ENCODE results near the gene TRIML1.

TRIML1 gene

DNA sequence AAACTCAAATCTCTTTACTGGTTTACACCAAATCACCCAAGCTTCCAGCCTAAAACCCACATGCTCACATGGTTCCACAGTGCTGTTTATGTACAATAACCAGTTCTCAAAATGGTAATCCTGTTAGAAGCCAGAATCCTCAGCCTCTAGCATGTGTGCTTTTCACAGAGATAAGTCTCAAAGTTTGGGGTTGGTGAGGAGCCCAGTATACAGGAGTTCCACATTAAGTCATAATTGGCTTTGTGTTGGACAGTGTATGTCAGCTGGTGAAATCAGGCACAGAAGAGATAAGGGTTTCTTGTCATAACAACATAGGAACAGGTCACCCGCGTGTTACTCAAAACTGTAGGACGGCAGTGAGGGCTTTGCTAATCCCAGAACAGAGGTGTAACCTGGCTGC, at the start of gene TRIML1:
TSS of gene TRIML1 (plus strand) at position 301 of the 400 bp plus-strand sequence. CDS start 118 bp downstream, outside the sequence.
- POLR2A ChIA-PET = no interaction called here
- Histone ChIP-seq H3K9me3 (ENCODE audit: control insufficient read depth, insufficient read depth, low read depth, low read length) (no peaks in the 10 kb centered on the region), H3K27ac (ENCODE audit: extremely low read depth, low read depth, low read length) (no peak within 1 kb of the TSS), H3K36me3 (ENCODE audit: control insufficient read depth in 2 of 2, insufficient read depth in 1 of 2, low read length in 2 of 2) (no peaks in the 10 kb centered on the region), H3K4me3 (ENCODE audit: low read depth, low read length) (no peak within 1 kb of the TSS), H3K4me1 (ENCODE audit: control insufficient read depth, insufficient read depth, low read length) (no peaks in the 10 kb centered on the region)
- TF ChIP-seq, protein P1, sequence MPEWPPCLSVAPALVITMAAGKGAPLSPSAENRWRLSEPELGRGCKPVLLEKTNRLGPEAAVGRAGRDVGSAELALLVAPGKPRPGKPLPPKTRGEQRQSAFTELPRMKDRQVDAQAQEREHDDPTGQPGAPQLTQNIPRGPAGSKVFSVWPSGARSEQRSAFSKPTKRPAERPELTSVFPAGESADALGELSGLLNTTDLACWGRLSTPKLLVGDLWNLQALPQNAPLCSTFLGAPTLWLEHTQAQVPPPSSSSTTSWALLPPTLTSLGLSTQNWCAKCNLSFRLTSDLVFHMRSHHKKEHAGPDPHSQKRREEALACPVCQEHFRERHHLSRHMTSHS (tag by site-specific recombination; IDR thresholded peaks at IDR 0.05) = no peak
- no peak for TF ChIP-seq ZFP3 (tag by site-specific recombination; IDR thresholded peaks at IDR 0.05; ENCODE audit: low read depth)
- no peak for TF ChIP-seq BCL11B (tag by site-specific recombination; IDR thresholded peaks at IDR 0.05; ENCODE audit: low read depth)
- no peak for TF ChIP-seq ZNF596 (tag by site-specific recombination; IDR thresholded peaks at IDR 0.05)
- no peak for TF ChIP-seq ZNF561 (tag by site-specific recombination; IDR thresholded peaks at IDR 0.05; ENCODE audit: borderline replicate concordance)
- TF ChIP-seq ZNF214 (tag by site-specific recombination; IDR thresholded peaks at IDR 0.05; ENCODE audit: borderline replicate concordance) = no peak
- no peak for TF ChIP-seq ZNF48 (tag by site-specific recombination; IDR thresholded peaks at IDR 0.05)
- TF ChIP-seq MYNN (tag by site-specific recombination; IDR thresholded peaks at IDR 0.05; ENCODE audit: borderline replicate concordance) = no peak
- no peak for TF ChIP-seq WT1 (tag by site-specific recombination; IDR thresholded peaks at IDR 0.05)
- TF ChIP-seq ZNF202 (tag by site-specific recombination; IDR thresholded peaks at IDR 0.05; ENCODE audit: borderline replicate concordance) = no peak
- TF ChIP-seq ZNF529 (tag by site-specific recombination; IDR thresholded peaks at IDR 0.05; ENCODE audit: insufficient replicate concordance) = no peak
- no peak for TF ChIP-seq ZNF426 (tag by site-specific recombination; IDR thresholded peaks at IDR 0.05)
- TF ChIP-seq, protein P2, sequence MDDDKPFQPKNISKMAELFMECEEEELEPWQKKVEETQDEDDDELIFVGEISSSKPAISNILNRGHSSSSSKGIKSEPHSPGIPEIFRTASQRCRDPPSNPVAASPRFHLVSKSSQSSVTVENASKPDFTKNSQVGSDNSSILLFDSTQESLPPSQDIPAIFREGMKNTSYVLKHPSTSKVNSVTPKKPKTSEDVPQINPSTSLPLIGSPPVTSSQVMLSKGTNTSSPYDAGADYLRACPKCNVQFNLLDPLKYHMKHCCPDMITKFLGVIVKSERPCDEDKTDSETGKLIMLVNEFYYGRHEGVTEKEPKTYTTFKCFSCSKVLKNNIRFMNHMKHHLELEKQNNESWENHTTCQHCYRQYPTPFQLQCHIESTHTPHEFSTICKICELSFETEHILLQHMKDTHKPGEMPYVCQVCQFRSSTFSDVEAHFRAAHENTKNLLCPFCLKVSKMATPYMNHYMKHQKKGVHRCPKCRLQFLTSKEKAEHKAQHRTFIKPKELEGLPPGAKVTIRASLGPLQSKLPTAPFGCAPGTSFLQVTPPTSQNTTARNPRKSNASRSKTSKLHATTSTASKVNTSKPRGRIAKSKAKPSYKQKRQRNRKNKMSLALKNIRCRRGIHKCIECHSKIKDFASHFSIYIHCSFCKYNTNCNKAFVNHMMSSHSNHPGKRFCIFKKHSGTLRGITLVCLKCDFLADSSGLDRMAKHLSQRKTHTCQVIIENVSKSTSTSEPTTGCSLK (tag by site-specific recombination; IDR thresholded peaks at IDR 0.05) = no peak
- TF ChIP-seq GLI4 (tag by site-specific recombination; IDR thresholded peaks at IDR 0.05) = no peak
- TF ChIP-seq ZNF121 (tag by site-specific recombination; IDR thresholded peaks at IDR 0.05) = no peak
- CTCF ChIA-PET = interaction anchor here (0.6 kb wide), 1 partner anchor 158 kb away, joined by 4 read pairs; no protein-coding TSS in a partner anchor

GRCh38 chr4:188092824-188093223, 46.4 kb upstream of the TRIML1 start:
- POLR2A ChIA-PET = no interaction called here
- no peaks in the 10 kb centered on the region for H3K9me3 ChIP-seq (ENCODE audit: control insufficient read depth, insufficient read depth, low read depth, low read length)
- CTCF ChIA-PET = interaction anchor here (0.7 kb wide), 1 partner anchor 47 kb away, joined by 6 read pairs; no protein-coding TSS in a partner anchor
- H3K4me3 ChIP-seq (ENCODE audit: low read depth, low read length) = no peak overlapping the region
- H3K36me3 ChIP-seq (ENCODE audit: control insufficient read depth in 2 of 2, insufficient read depth in 1 of 2, low read length in 2 of 2) = no peaks in the 10 kb centered on the region
- TF ChIP-seq GLI2 (tag by site-specific recombination; IDR thresholded peaks at IDR 0.05; ENCODE audit: borderline replicate concordance, low read depth) (no peak), ZNF530 (tag by site-specific recombination; IDR thresholded peaks at IDR 0.05; ENCODE audit: low read depth) (no peak)
- TF ChIP-seq, protein P3, sequence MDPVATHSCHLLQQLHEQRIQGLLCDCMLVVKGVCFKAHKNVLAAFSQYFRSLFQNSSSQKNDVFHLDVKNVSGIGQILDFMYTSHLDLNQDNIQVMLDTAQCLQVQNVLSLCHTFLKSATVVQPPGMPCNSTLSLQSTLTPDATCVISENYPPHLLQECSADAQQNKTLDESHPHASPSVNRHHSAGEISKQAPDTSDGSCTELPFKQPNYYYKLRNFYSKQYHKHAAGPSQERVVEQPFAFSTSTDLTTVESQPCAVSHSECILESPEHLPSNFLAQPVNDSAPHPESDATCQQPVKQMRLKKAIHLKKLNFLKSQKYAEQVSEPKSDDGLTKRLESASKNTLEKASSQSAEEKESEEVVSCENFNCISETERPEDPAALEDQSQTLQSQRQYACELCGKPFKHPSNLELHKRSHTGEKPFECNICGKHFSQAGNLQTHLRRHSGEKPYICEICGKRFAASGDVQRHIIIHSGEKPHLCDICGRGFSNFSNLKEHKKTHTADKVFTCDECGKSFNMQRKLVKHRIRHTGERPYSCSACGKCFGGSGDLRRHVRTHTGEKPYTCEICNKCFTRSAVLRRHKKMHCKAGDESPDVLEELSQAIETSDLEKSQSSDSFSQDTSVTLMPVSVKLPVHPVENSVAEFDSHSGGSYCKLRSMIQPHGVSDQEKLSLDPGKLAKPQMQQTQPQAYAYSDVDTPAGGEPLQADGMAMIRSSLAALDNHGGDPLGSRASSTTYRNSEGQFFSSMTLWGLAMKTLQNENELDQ (tag by site-specific recombination; IDR thresholded peaks at IDR 0.05; ENCODE audit: low read depth) = no peak
- no peak overlapping the region for H3K27ac ChIP-seq (ENCODE audit: extremely low read depth, low read depth, low read length)
- H3K4me1 ChIP-seq (ENCODE audit: control insufficient read depth, insufficient read depth, low read length) = no peaks in the 10 kb centered on the region
